Progenitor cell of endocrine pancreas (in vitro differentiated cells): ENCODE results near the gene RASGRF2. TPM values are rescaled to one million over a fixed set of nuclear protein-coding genes. Genes with fewer than 3 reads are reported as not detected.
A peak's percentile ranks its signal among the peaks of the same experiment; 100 is the strongest.

ENCODE experiments used
- DNase-seq: peaks from one replicate; pipeline ENCODE4 v3.0.0; 2021; ENCODE audit warnings: low spot score; ENCODE audit not compliant: unreplicated experiment
- H3K27ac Mint-ChIP-seq: 2 replicates; pipeline ENCODE4 v1.8.0; 2021; ENCODE audit warnings: mild to moderate bottlenecking, moderate library complexity, mixed read lengths
- H3K27me3 Mint-ChIP-seq: 2 replicates; pipeline ENCODE4 v1.8.0; 2021; ENCODE audit warnings: mixed read lengths
- H3K36me3 Mint-ChIP-seq: 2 replicates; pipeline ENCODE4 v1.8.0; 2022; ENCODE audit warnings: mixed read lengths; ENCODE audit not compliant: insufficient read depth
- H3K4me1 Mint-ChIP-seq: 2 replicates; pipeline ENCODE4 v1.8.0; 2021; ENCODE audit warnings: low read depth, mixed read lengths
- H3K4me3 Mint-ChIP-seq: 2 replicates; pipeline ENCODE4 v1.8.0; 2021; ENCODE audit warnings: low read depth, mild to moderate bottlenecking, moderate library complexity, mixed read lengths
- H3K9me3 Mint-ChIP-seq: 2 replicates; pipeline ENCODE4 v1.8.0; 2021; ENCODE audit warnings: low read depth, mixed read lengths
- CTCF ChIP-seq: fragments of 200-600 bp; sonication (generic); IDR thresholded peaks from one replicate; pipeline ENCODE4 v1.5.0; 2021; ENCODE audit warnings: antibody characterized with exemption, mild to moderate bottlenecking; ENCODE audit not compliant: unreplicated experiment
- total RNA-seq: library from RNA; stranded (reverse); gene quantifications from 2 replicates; pipeline ENCODE4 v1.2.1, GENCODE V29; 2021

Gene RASGRF2
- total RNA-seq, 1 donor from 2014 or later, result 0.62 TPM

DNA sequence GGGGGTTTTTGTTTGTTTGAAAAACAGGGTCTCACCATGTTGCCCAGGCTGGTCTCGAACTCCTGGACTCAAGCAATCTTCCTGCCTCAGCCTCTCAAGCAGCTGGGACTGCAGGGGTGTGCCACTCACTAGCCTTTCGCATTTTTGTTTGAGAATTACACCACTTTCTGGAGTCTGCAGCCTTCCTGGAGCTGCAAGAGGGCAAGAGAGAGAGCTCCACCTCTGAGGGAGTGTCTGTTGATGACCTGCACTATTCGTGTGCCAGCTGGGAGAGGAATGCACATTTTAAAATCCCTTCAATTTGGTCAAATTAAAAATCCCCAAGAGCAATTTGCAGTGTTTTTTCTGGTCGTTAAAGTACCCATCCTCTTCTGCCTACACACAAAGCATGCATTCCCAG lies 267.9 kb downstream of the RASGRF2 start:
- DNase-seq, result no peak
- Mint-ChIP-seq H3K27ac (no peak overlapping the region), H3K36me3 (no peaks in the 10 kb centered on the region), H3K4me3 (no peak overlapping the region), H3K9me3 (no peaks in the 10 kb centered on the region), H3K4me1 (peaks cover 2% of the 10 kb centered on the region), H3K27me3 (no peaks in the 10 kb centered on the region)
- no peak for TF ChIP-seq CTCF

DNA sequence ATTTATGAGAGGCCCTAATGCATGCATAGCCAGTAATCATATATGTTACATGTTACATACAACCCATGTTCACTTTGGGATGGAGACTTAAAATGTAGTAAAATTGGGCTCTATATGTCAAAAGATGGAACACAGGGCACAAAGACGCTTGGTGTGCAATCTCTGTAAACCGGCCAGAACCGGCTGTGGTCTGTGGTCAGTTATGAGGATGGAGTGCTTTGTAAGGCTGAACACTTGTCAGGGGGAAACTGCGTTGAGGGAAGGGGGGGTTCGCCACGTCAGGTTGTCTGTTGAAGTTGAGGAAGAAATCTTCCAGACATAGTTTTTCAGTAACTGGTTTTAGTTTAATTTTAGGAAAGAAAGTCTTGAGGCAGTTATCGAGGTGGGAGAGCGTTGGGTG lies 270.3 kb downstream of the RASGRF2 start:
- H3K9me3 Mint-ChIP-seq, result no peaks in the 10 kb centered on the region
- H3K27ac Mint-ChIP-seq, result no peak overlapping the region

DNA sequence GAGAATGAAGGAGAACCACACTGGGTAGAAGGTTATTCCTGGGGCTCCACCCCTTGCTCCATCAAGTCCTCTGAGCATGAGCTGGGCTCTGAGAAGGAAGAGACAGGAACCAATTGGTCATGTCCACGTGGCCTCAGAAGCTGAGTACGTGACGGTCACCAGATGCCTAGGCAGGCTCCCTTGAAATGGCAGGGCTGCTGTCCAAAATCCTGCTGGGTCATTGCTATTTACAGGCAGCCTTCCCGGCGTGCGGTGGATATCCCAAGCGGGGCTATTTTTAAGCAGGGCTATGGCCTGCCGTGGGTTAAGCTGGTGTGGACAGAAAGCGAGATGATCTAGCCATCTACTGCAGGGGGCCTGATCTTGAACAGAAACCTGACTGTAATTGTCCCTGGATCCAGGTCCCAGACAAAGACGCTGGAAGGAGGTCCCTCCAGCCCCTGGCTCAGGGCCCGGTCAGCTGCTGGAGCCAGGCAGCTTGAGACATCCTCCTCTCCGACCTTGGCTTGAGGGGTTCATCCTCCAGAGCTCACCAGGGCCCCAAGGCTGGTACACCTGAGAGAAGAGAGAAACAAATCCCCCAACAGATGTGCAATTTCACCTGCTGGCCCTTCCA lies 272.4 kb downstream of the RASGRF2 start:
- no peak for TF ChIP-seq CTCF
- no peak for DNase-seq
- no peaks in the 10 kb centered on the region for H3K9me3 Mint-ChIP-seq
- no peaks in the 10 kb centered on the region for H3K27me3 Mint-ChIP-seq
- peak overlapping the region; percentile 81 for H3K4me3 Mint-ChIP-seq
- H3K27ac Mint-ChIP-seq, result peak overlapping the region; percentile 88
- H3K36me3 Mint-ChIP-seq, result peaks cover 1% of the 10 kb centered on the region
- peaks cover 12% of the 10 kb centered on the region for H3K4me1 Mint-ChIP-seq

More for the DNA sequence above, 270.3 kb downstream of the RASGRF2 start:
- Mint-ChIP-seq H3K36me3 (no peaks in the 10 kb centered on the region), H3K4me3 (no peak overlapping the region), H3K27me3 (no peaks in the 10 kb centered on the region), H3K4me1 (peaks cover 12% of the 10 kb centered on the region)
- TF ChIP-seq CTCF, result no peak
- DNase-seq, result no peak

GRCh38 chr5:81233080-81233634 lies 273.0 kb downstream of the RASGRF2 start, which contains the start of gene CKMT2:
CKMT2 (plus strand) TSS chr5:81233322; CDS start chr5:81251133, 17,811 bp downstream.
- Mint-ChIP-seq H3K4me1 (peaks cover 12% of the 10 kb centered on the region), H3K4me3 (peak within 1 kb of the TSS; percentile 81)

DNA sequence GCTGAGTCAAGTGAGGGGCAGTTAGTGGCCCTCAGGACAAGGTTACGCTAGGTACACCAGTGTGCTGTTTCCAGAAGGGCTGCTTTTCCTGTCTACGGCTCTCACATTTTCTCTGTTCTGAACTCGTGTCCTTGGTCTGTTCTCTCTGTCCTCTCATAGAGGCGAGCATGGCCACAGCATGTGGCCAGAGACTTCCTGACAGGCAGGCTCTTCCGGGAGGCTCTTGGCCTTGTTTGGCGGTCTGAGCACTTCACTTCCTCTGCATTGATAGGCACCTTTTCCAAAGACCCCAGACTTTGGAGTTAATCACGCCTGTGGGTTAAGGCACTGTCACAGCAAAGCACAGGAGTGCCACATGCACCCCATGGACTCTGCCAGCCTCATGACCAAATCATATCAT lies 274.1 kb downstream of the RASGRF2 start:
- H3K36me3 Mint-ChIP-seq, result peaks cover 7% of the 10 kb centered on the region
- DNase-seq, result no peak
- TF ChIP-seq CTCF, result no peak
- H3K27me3 Mint-ChIP-seq, result no peaks in the 10 kb centered on the region
- no peak overlapping the region for H3K27ac Mint-ChIP-seq
- H3K4me3 Mint-ChIP-seq, result no peak overlapping the region
- no peaks in the 10 kb centered on the region for H3K9me3 Mint-ChIP-seq
- peaks cover 12% of the 10 kb centered on the region for H3K4me1 Mint-ChIP-seq

More at GRCh38 chr5:81233080-81233634, 273.0 kb downstream of the RASGRF2 start, which contains the start of gene CKMT2:
- Mint-ChIP-seq H3K27me3 (no peaks in the 10 kb centered on the region), H3K27ac (peak within 1 kb of the TSS; percentile 88), H3K36me3 (peaks cover 1% of the 10 kb centered on the region), H3K9me3 (no peaks in the 10 kb centered on the region)
- DNase-seq, result peak; percentile 52
- no peak for TF ChIP-seq CTCF
